ENCODE data around the gene DLGAP4. TPM values are rescaled to one million over a fixed set of nuclear protein-coding genes. Genes with fewer than 3 reads are reported as not detected.

The DLGAP4 gene
- 10 to 100 TPM; 45.2 to 78.3 (median 64.8) TPM for polyA plus RNA-seq (ENCODE audit: insufficient read length in 4 of 4)

GRCh38 chr20:36305602-36306551, at the start of gene DLGAP4:
TSS of gene DLGAP4 (plus strand) at chr20:36306339. CDS start at chr20:36431718, 125,379 bp downstream.
- peak in 1 of 4 donors; percentile 9 for DNase-seq (ENCODE audit: low read depth in 4 of 4, low spot score in 2 of 4)

DNA sequence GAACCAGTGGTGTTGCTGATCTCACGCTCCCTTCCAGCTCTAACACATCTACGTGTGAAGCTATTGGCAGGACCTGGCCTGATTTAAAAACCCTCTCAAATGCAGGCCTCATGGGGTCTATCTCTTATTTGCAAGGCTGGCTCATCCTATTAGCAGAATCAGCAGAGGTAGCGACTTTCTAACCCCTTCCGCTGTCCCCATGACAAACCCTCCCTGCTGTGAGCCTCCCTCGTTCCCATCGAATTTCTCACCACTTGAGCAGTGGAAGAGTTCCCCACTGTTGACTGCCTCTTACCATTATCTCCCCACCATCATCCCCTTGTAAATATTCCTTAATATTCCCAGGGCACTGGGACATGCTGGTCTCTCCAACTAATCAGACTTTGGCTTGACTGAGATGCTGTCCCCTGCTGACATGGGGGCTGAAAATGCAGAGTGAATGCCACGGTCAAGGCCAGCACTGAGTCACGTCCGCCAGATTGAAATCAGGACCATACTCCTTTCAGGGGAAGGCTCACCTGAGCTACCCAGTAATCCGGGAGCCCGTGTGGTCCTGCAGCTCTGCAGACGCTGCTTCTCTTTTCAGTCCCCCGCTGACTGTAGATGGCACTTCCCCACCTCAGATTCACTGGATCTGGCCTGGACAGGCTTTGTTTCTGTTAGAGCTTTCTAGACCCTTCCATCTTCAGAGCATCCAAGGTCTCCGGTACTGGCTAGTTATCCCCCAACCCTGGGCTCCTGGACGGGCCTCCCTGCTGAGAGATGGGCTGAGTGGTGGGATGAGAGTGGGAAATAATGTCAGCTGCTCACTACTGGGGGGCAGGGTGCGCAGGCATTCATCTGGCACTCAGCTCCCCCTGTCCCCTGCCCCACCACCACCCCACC, 46.7 kb upstream of the DLGAP4 start:
- no peak for DNase-seq (ENCODE audit: low read depth in 4 of 4, low spot score in 2 of 4)

- no peak for DNase-seq (ENCODE audit: low read depth in 4 of 4, low spot score in 2 of 4)
Measured at GRCh38 chr20:36260316-36260715, 45.8 kb upstream of the DLGAP4 start.

DNA sequence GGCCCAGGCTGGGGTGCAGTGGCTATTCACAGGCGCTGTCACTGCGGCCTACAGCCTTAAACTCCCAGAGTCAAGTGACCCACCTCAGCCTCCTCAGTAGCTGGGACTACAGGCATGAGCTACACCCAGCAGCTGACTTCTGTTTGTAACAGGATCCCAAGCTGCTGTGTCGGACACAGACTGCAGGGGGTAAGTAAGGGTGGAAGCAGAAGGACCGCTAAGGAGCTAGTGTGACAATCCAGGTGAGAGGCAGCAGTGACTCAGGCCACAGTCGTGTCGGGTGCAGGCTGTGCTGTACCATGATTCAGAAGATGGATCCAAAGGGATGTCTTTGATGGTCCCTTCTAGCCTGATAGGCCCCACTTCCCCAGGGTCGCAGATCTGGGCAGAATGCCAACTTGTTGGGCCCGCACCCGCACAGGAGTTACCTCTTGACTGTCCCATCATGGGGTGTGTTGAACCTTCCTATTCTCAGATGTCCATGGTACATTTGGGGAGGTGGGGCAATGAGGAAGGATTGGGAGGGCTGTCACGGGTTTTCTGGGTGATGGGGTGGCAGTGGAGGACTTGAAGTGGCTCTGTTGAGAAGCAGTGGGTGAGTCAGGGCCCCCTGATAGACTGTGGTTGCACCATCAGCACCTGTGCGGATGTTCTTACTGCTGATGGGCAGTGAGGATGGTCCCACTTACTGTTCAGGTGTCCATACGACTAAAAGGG, 44.6 kb upstream of the DLGAP4 start:
- no peak for DNase-seq (ENCODE audit: low read depth in 4 of 4, low spot score in 2 of 4)

DNA sequence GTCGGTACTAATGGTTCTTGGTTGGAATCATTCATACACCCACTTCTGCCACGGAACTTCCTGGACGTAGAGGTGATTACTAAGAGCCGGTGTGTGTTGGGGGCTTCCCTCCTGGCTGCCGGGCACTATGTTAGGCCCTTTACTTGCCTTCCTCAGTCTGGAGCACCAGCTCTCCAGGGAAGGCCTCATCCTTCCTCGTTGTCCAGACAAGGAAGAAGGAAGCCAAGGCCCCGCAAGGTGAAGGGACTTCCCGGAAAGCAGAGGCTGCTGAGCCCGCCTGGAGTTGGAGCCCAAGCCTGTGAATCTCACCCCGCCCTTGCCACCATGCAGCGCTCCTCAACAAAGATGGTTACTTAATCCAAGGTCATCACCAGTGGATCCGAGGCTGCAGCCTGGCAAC, 43.7 kb upstream of the DLGAP4 start:
- DNase-seq (ENCODE audit: low read depth in 4 of 4, low spot score in 2 of 4): no peak

GRCh38 chr20:36264426-36265246, 41.5 kb upstream of the DLGAP4 start:
- no peak for DNase-seq (ENCODE audit: low read depth in 4 of 4, low spot score in 2 of 4)

DNA sequence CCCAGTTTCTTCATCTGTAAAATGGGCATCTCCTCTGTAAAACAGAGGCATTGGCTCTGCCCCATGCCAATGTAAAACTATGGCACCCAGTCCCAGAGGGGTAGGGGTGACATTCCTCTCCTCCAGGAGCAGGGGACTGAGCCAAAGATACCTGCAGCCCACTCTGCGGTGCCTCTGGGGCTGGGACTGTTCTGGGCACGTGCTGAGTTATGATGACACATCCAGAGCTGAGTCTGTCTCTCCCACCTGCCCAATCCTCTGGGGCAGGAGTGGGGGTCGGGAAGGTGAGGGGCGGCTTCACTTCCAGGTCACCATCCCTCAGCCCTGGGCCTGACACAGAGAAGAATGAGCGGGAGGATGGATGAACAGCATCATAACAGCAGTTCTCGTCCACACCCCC, 40.0 kb upstream of the DLGAP4 start:
- DNase-seq (ENCODE audit: low read depth in 4 of 4, low spot score in 2 of 4): no peak

DNA sequence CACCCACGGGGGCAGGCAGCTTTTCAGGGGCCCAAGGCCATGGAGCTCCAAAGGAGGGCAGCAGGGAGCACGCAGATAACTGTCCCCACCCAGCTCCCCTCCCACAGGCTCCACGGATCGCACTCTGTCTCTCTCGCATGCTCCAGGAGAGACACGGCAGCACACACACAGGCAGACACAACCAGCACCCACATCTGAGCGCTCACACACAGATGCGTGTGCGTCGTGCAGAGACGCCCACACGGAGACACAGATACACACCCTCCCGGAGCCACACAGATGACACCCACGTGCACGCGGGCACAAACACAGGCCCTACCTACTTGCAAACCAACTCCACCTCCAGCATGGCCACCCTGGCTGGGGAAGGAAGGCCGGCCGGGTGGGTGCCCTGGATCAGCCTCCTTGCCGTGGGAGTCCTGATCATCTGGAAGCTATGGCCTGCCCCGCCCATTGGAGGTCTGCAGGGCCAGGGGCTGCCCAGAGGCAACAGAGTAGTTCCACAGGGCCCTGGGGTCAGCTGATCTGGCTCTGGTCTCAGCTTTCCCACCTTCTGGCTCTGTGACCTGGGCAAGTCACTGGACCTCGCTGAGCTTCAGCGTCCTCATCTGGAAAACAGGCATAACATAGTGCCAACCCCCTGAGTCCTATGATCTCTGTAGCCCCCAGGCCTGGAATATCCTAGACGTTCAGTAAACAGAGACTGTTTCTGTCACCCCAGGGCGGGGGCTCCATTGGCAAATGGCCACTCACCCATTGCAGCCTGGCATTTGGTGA, 38.3 kb upstream of the DLGAP4 start:
- DNase-seq (ENCODE audit: low read depth in 4 of 4, low spot score in 2 of 4): no peak

DNA sequence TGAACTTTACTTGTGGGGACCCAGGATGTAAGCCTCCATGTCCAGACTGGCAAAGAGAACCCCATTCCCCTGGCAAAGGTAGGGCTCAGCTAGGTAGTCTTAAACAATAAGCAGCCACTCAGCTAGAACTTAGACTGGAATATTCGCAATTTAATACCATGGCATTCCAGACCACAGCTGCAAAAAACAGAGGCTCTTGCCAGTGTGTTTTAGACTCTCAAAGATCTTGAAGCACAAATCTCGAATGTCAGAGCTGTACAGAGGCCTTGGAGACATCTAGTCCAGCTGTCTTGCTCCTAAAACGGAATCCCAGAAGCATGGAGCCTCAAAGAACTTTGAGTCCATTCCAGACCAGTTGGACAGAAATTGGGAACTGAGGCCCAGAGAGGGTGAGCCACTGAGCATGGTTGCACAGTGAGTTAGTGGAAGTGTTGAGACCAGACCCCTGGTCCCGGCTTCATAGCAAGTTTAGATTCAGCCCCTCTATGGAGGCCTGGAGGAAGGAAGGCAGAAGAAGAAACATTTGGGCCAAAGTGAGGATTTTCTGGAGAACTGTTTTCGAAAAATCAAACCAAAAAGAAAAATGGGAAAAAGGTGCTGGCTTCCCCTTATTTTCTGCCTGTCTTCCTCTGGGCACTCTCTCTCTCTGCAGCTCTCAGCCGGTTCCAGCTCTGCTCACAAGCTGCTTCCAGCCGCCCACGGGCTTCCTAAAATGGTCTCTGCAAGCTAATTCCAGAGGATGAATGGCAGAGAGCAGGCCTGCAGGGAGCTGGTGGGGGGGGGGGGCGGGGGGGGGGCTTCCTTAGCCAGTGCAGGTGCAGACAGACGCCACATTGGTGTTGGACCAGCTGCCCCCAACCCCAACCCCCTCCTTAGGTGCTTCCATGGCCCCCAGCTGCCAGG, 37.4 kb upstream of the DLGAP4 start:
- DNase-seq (ENCODE audit: low read depth in 4 of 4, low spot score in 2 of 4): no peak

- no peak for DNase-seq (ENCODE audit: low read depth in 4 of 4, low spot score in 2 of 4)
Measured at GRCh38 chr20:36269507-36269906, 36.6 kb upstream of the DLGAP4 start.

GRCh38 chr20:36270744-36271638, 35.1 kb upstream of the DLGAP4 start:
- no peak for DNase-seq (ENCODE audit: low read depth in 4 of 4, low spot score in 2 of 4)

- no peak for DNase-seq (ENCODE audit: low read depth in 4 of 4, low spot score in 2 of 4)
Measured at GRCh38 chr20:36271639-36272546, 34.2 kb upstream of the DLGAP4 start.

- no peak for DNase-seq (ENCODE audit: low read depth in 4 of 4, low spot score in 2 of 4)
Measured at GRCh38 chr20:36272547-36273220, 33.5 kb upstream of the DLGAP4 start.

- DNase-seq (ENCODE audit: low read depth in 4 of 4, low spot score in 2 of 4): no peak
Measured at GRCh38 chr20:36273414-36274180, 32.5 kb upstream of the DLGAP4 start.

All from left renal cortex interstitium (tissue), 4 donors.